ENCODE measurements around the gene PLRG1.

DNA sequence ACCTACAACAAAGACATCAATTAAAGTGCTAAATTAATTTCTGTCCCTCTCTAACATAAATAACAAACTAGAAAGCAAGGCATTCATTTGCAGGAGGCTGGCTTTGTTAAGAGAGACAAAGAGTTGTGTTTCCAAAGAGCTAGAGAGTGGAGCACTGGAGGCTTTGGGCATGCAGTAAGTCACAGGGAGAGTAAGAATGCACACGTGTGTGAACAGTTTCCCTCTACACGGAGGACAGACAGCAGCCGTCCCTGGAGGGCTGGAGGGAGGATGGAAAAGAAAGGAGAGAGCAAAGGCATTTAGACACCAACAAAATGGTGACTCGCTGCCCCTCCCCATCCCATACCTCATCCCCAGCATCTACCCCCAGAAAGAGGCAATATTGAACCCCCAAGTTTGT, 38.2 kb downstream of the PLRG1 start:
- TF ChIP-seq, protein P1, sequence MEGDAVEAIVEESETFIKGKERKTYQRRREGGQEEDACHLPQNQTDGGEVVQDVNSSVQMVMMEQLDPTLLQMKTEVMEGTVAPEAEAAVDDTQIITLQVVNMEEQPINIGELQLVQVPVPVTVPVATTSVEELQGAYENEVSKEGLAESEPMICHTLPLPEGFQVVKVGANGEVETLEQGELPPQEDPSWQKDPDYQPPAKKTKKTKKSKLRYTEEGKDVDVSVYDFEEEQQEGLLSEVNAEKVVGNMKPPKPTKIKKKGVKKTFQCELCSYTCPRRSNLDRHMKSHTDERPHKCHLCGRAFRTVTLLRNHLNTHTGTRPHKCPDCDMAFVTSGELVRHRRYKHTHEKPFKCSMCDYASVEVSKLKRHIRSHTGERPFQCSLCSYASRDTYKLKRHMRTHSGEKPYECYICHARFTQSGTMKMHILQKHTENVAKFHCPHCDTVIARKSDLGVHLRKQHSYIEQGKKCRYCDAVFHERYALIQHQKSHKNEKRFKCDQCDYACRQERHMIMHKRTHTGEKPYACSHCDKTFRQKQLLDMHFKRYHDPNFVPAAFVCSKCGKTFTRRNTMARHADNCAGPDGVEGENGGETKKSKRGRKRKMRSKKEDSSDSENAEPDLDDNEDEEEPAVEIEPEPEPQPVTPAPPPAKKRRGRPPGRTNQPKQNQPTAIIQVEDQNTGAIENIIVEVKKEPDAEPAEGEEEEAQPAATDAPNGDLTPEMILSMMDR (IDR thresholded peaks at IDR 0.05), result no peak
- TF ChIP-seq POLR2A (IDR thresholded peaks at IDR 0.05), result no peak
- TF ChIP-seq EP300 (IDR thresholded peaks at IDR 0.05), result no peak
